ENCODE data around the gene KRT4. TPM values are rescaled to one million over a fixed set of nuclear protein-coding genes. Genes with fewer than 3 reads are reported as not detected.
"Not testable (repeated sequence)": the region's sequence is repeated elsewhere in the genome, so short reads cannot be mapped to it uniquely, and the experiment has no call there.

KRT4 gene
- total RNA-seq, 2 donors from 2014 or later, result not detected

GRCh38 chr12:52763036-52763659 is 50.8 kb downstream of the KRT4 start:
- 70 to 76% methylated on average over 4 to 9 of the region's 9 CpGs for WGBS, 2 experiments (ENCODE audit: insufficient coverage in 1 of 2, insufficient read length in 1 of 2)
- Histone ChIP-seq H3K27ac (ENCODE audit: low read depth, low read length) (no peak overlapping the region), H3K9ac (ENCODE audit: extremely low read depth, low read length, poor library complexity, severe bottlenecking) (no peak overlapping the region), H3K4me3 (ENCODE audit: low read length) (no peak overlapping the region), H3K27me3 (ENCODE audit: control insufficient read depth, insufficient read depth, low read length, poor library complexity, severe bottlenecking) (peaks cover 54% of the 10 kb centered on the region), H3K36me3 (ENCODE audit: control insufficient read depth, insufficient read depth, low read length) (no peaks in the 10 kb centered on the region), H3K4me1 (ENCODE audit: control insufficient read depth, insufficient read depth, low read length) (no peaks in the 10 kb centered on the region), H3K9me3 (ENCODE audit: control insufficient read depth, low read length) (peaks cover 21% of the 10 kb centered on the region)
- H3K36me3 Mint-ChIP-seq (ENCODE audit: low read depth), result no peaks in the 10 kb centered on the region
- H3K9me3 Mint-ChIP-seq, result peaks cover 33% of the 10 kb centered on the region
- no peaks in the 10 kb centered on the region for H3K4me1 Mint-ChIP-seq
- peaks cover 14% of the 10 kb centered on the region for H3K27me3 Mint-ChIP-seq (ENCODE audit: insufficient read depth)
- TF ChIP-seq CTCF (conservative IDR thresholded peaks at IDR 0.05), result no peak
- no peak overlapping the region for H3K27ac Mint-ChIP-seq
- no peak for DNase-seq
- no peak overlapping the region for H3K4me3 Mint-ChIP-seq

DNA sequence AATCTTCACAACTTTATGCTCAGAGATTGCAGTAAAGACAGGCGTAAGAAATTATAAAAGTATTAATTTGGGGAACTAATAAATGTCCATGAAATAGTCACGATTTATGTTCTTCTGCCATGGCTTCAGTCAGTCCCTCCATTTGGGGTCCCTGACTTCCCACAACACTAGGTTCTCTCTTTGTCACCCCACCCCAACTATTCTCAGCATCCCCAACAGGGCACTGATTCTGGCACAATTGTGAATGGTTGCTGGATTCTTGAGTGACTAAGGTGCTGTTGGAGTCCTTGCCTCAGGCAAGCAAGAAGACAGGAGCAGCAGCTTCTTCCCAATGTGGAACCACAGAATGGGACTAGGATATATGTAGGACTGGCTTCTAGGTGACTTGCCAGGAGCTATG is 52.1 kb downstream of the KRT4 start:
- no peak for DNase-seq
- H3K9me3 Mint-ChIP-seq, result peaks cover 33% of the 10 kb centered on the region
- H3K36me3 Mint-ChIP-seq (ENCODE audit: low read depth), result no peaks in the 10 kb centered on the region
- no peaks in the 10 kb centered on the region for H3K4me1 Mint-ChIP-seq
- no peak overlapping the region for H3K9ac ChIP-seq (ENCODE audit: extremely low read depth, low read length, poor library complexity, severe bottlenecking)
- no peak overlapping the region for H3K4me3 Mint-ChIP-seq
- H3K36me3 ChIP-seq (ENCODE audit: control insufficient read depth, insufficient read depth, low read length), result no peaks in the 10 kb centered on the region
- H3K27me3 ChIP-seq (ENCODE audit: control insufficient read depth, insufficient read depth, low read length, poor library complexity, severe bottlenecking), result peaks cover 50% of the 10 kb centered on the region
- H3K4me3 ChIP-seq (ENCODE audit: low read length), result no peak overlapping the region
- H3K9me3 ChIP-seq (ENCODE audit: control insufficient read depth, low read length), result peaks cover 21% of the 10 kb centered on the region
- TF ChIP-seq CTCF (conservative IDR thresholded peaks at IDR 0.05), result no peak
- peaks cover 10% of the 10 kb centered on the region for H3K27me3 Mint-ChIP-seq (ENCODE audit: insufficient read depth)
- WGBS, 2 experiments (ENCODE audit: insufficient coverage in 1 of 2, insufficient read length in 1 of 2), result 83 to 100% methylated on average over 1 to 2 of the region's 2 CpGs
- no peak overlapping the region for H3K27ac ChIP-seq (ENCODE audit: low read depth, low read length)
- no peak overlapping the region for H3K27ac Mint-ChIP-seq
- no peaks in the 10 kb centered on the region for H3K4me1 ChIP-seq (ENCODE audit: control insufficient read depth, insufficient read depth, low read length)

- H3K9me3 ChIP-seq (ENCODE audit: control insufficient read depth, low read length), result peaks cover 21% of the 10 kb centered on the region
- not testable (repeated sequence) for H3K4me1 ChIP-seq (ENCODE audit: control insufficient read depth, insufficient read depth, low read length); H3K27ac Mint-ChIP-seq; H3K36me3 Mint-ChIP-seq (ENCODE audit: low read depth); H3K4me3 ChIP-seq (ENCODE audit: low read length); H3K4me1 Mint-ChIP-seq; H3K4me3 Mint-ChIP-seq; H3K9ac ChIP-seq (ENCODE audit: extremely low read depth, low read length, poor library complexity, severe bottlenecking); H3K27ac ChIP-seq (ENCODE audit: low read depth, low read length); DNase-seq; H3K36me3 ChIP-seq (ENCODE audit: control insufficient read depth, insufficient read depth, low read length)
- H3K27me3 ChIP-seq (ENCODE audit: control insufficient read depth, insufficient read depth, low read length, poor library complexity, severe bottlenecking), result peaks cover 45% of the 10 kb centered on the region
- peaks cover 33% of the 10 kb centered on the region for H3K9me3 Mint-ChIP-seq
- WGBS, 2 experiments (ENCODE audit: insufficient coverage in 1 of 2, insufficient read length in 1 of 2), result 87 to 92% methylated on average over 5 to 8 of the region's 8 CpGs
- H3K27me3 Mint-ChIP-seq (ENCODE audit: insufficient read depth), result peaks cover 10% of the 10 kb centered on the region
Measured at GRCh38 chr12:52761218-52761617, 52.7 kb downstream of the KRT4 start.

DNA sequence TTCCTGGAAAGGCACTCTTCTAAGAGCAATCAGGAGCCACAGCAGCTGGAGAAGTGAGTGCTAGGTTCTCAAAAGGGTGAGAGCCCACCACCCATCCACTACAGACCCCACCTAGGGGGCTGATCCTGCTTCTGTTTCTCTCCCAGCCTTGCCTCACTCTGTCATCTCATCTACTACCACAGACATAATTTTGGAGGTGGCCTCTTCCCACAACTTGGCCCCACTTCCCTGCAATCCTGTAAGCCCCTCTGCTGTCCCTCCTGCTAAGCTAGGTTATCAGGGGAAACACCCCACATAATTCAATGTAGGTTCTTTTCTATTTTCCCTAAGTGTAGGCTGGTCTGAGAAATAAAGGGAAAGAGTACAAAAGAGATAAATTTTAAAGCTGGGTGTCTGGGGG is 53.3 kb downstream of the KRT4 start:
- peaks cover 21% of the 10 kb centered on the region for H3K9me3 ChIP-seq (ENCODE audit: control insufficient read depth, low read length)
- no peaks in the 10 kb centered on the region for H3K36me3 ChIP-seq (ENCODE audit: control insufficient read depth, insufficient read depth, low read length)
- Mint-ChIP-seq H3K9me3 (peaks cover 33% of the 10 kb centered on the region), H3K27me3 (ENCODE audit: insufficient read depth) (peaks cover 12% of the 10 kb centered on the region), H3K4me3 (no peak overlapping the region), H3K27ac (no peak overlapping the region), H3K4me1 (no peaks in the 10 kb centered on the region), H3K36me3 (ENCODE audit: low read depth) (no peaks in the 10 kb centered on the region)
- no peak overlapping the region for H3K9ac ChIP-seq (ENCODE audit: extremely low read depth, low read length, poor library complexity, severe bottlenecking)
- H3K4me3 ChIP-seq (ENCODE audit: low read length), result no peak overlapping the region
- no peak for TF ChIP-seq CTCF (conservative IDR thresholded peaks at IDR 0.05)
- H3K27ac ChIP-seq (ENCODE audit: low read depth, low read length), result no peak overlapping the region
- H3K27me3 ChIP-seq (ENCODE audit: control insufficient read depth, insufficient read depth, low read length, poor library complexity, severe bottlenecking), result peaks cover 40% of the 10 kb centered on the region
- DNase-seq, result no peak
- H3K4me1 ChIP-seq (ENCODE audit: control insufficient read depth, insufficient read depth, low read length), result no peaks in the 10 kb centered on the region
